SK-N-MC (cell line): ENCODE measurements around the gene ANKMY1.

Experiments used
- EZH2 ChIP-seq: fragments of 200-600 bp; sonication (generic); IDR thresholded peaks from one replicate; pipeline ENCODE4 v1.6.1; 2017; ENCODE audit warnings: antibody characterized with exemption
- FOXP2 ChIP-seq: optimal IDR thresholded peaks from 2 replicates; pipeline ENCODE3; 2011; ENCODE audit warnings: mild to moderate bottlenecking, moderate library complexity; ENCODE audit not compliant: insufficient read depth; ENCODE audit errors: extremely low read length, control extremely low read depth
- POLR2AphosphoS5 ChIP-seq: IDR thresholded peaks from 2 replicates; pipeline ENCODE4 v1.6.1; 2012; ENCODE audit warnings: mild to moderate bottlenecking, low read depth, low read length, borderline replicate concordance

- no peak for TF ChIP-seq EZH2
- no peak for TF ChIP-seq POLR2AphosphoS5
- TF ChIP-seq FOXP2 = no peak
Observed at GRCh38 chr2:240431661-240432424, 125.9 kb downstream of the ANKMY1 start.
